Measurements from ENCODE around the gene SURF4.

SURF4 gene

GRCh38 chr9:133371261-133371711, 4.6 kb downstream of the SURF4 start:
- no peak for DNase-seq

- no peak for DNase-seq
These were observed 5.2 kb downstream of the SURF4 start for GRCh38 chr9:133370685-133371084.

- no peak for DNase-seq
These were observed 5.9 kb downstream of the SURF4 start for GRCh38 chr9:133369933-133370332.

- no peak for DNase-seq
These were observed 6.4 kb downstream of the SURF4 start for GRCh38 chr9:133369422-133369821.

GRCh38 chr9:133368249-133368881, 7.5 kb downstream of the SURF4 start:
- no peak for DNase-seq

GRCh38 chr9:133367778-133368177, 8.1 kb downstream of the SURF4 start:
- no peak for DNase-seq

- DNase-seq, result no peak
These were observed 8.6 kb downstream of the SURF4 start for GRCh38 chr9:133367221-133367620.

GRCh38 chr9:133366435-133366834, 9.4 kb downstream of the SURF4 start:
- DNase-seq, result no peak

GRCh38 chr9:133362359-133363044, 13.4 kb downstream of the SURF4 start:
- DNase-seq, result no peak

- DNase-seq, result no peak
These were observed 14.3 kb downstream of the SURF4 start for GRCh38 chr9:133361507-133362092.

- DNase-seq, result no peak
These were observed 15.2 kb downstream of the SURF4 start for GRCh38 chr9:133360400-133361393.

GRCh38 chr9:133359399-133360175, 16.3 kb downstream of the SURF4 start:
- DNase-seq, result peak; percentile 33

GRCh38 chr9:133357656-133358055, 18.2 kb downstream of the SURF4 start:
- no peak for DNase-seq

- DNase-seq, result peak; percentile 95
These were observed 19.3 kb downstream of the SURF4 start, which contains the start of the genes SURF1 and SURF2 for GRCh38 chr9:133356391-133357091. TSS of gene SURF1 (minus strand) at chr9:133356487. CDS start at chr9:133356453, 34 bp downstream. TSS of gene SURF2 (plus strand) at chr9:133356550. CDS start at chr9:133356593, 43 bp downstream.

- DNase-seq, result peak; percentile 65
These were observed 19.9 kb downstream of the SURF4 start for GRCh38 chr9:133355881-133356357.

- no peak for DNase-seq
These were observed 21.1 kb downstream of the SURF4 start for GRCh38 chr9:133354766-133355165.

GRCh38 chr9:133353548-133353947, 22.3 kb downstream of the SURF4 start:
- DNase-seq, result no peak

GRCh38 chr9:133352635-133353340, 23.1 kb downstream of the SURF4 start:
- DNase-seq, result no peak

GRCh38 chr9:133351908-133352634, 23.8 kb downstream of the SURF4 start:
- no peak for DNase-seq

GRCh38 chr9:133351526-133351907, 24.3 kb downstream of the SURF4 start:
- no peak for DNase-seq
